ENCODE results near the gene KLK7.

The KLK7 gene

GRCh38 chr19:51019544-51019925, 35.8 kb upstream of the KLK7 start, which contains the start of gene KLK10:
TSS of gene KLK10 (minus strand) at chr19:51019709. CDS start at chr19:51019130, 579 bp downstream.
- H3K4me1 Mint-ChIP-seq (ENCODE audit: low read depth), result peaks cover 20% of the 10 kb centered on the region
- DNase-seq, result no peak
- H3K9me3 Mint-ChIP-seq, result no peaks in the 10 kb centered on the region
- H3K4me3 Mint-ChIP-seq, result peak within 1 kb of the TSS; percentile 41
- no peaks in the 10 kb centered on the region for H3K36me3 Mint-ChIP-seq (ENCODE audit: low read depth)
- H3K27ac Mint-ChIP-seq, result no peak within 1 kb of the TSS
- H3K27me3 Mint-ChIP-seq, result peaks cover 85% of the 10 kb centered on the region

GRCh38 chr19:51018745-51019543, 35.2 kb upstream of the KLK7 start:
- Mint-ChIP-seq H3K9me3 (no peaks in the 10 kb centered on the region), H3K36me3 (ENCODE audit: low read depth) (no peaks in the 10 kb centered on the region), H3K27ac (no peak overlapping the region), H3K4me1 (ENCODE audit: low read depth) (peaks cover 20% of the 10 kb centered on the region), H3K4me3 (peak overlapping the region; percentile 41), H3K27me3 (peaks cover 87% of the 10 kb centered on the region)
- DNase-seq, result no peak

- H3K36me3 Mint-ChIP-seq (ENCODE audit: low read depth), result no peaks in the 10 kb centered on the region
- peaks cover 84% of the 10 kb centered on the region for H3K27me3 Mint-ChIP-seq
- H3K4me1 Mint-ChIP-seq (ENCODE audit: low read depth), result peaks cover 20% of the 10 kb centered on the region
- no peaks in the 10 kb centered on the region for H3K9me3 Mint-ChIP-seq
- peak; percentile 72 for DNase-seq
- no peak overlapping the region for H3K27ac Mint-ChIP-seq
- peak overlapping the region; percentile 35 for H3K4me3 Mint-ChIP-seq
Measured at GRCh38 chr19:51016798-51017683, 33.3 kb upstream of the KLK7 start.

GRCh38 chr19:51015691-51016267, 32.1 kb upstream of the KLK7 start:
- no peaks in the 10 kb centered on the region for H3K36me3 Mint-ChIP-seq (ENCODE audit: low read depth)
- H3K9me3 Mint-ChIP-seq, result no peaks in the 10 kb centered on the region
- H3K4me3 Mint-ChIP-seq, result no peak overlapping the region
- DNase-seq, result no peak
- H3K27me3 Mint-ChIP-seq, result peaks cover 77% of the 10 kb centered on the region
- H3K4me1 Mint-ChIP-seq (ENCODE audit: low read depth), result peaks cover 20% of the 10 kb centered on the region
- no peak overlapping the region for H3K27ac Mint-ChIP-seq

- no peak for DNase-seq
- peaks cover 18% of the 10 kb centered on the region for H3K4me1 Mint-ChIP-seq (ENCODE audit: low read depth)
- H3K9me3 Mint-ChIP-seq, result no peaks in the 10 kb centered on the region
- no peaks in the 10 kb centered on the region for H3K36me3 Mint-ChIP-seq (ENCODE audit: low read depth)
- H3K4me3 Mint-ChIP-seq, result no peak overlapping the region
- no peak overlapping the region for H3K27ac Mint-ChIP-seq
- peaks cover 78% of the 10 kb centered on the region for H3K27me3 Mint-ChIP-seq
Measured at GRCh38 chr19:51014242-51014641, 30.5 kb upstream of the KLK7 start.

GRCh38 chr19:51012661-51013190, 29.0 kb upstream of the KLK7 start:
- H3K27ac Mint-ChIP-seq, result no peak overlapping the region
- peaks cover 10% of the 10 kb centered on the region for H3K4me1 Mint-ChIP-seq (ENCODE audit: low read depth)
- no peak for DNase-seq

GRCh38 chr19:51010066-51010795, 26.5 kb upstream of the KLK7 start:
- Mint-ChIP-seq H3K36me3 (ENCODE audit: low read depth) (no peaks in the 10 kb centered on the region), H3K27ac (no peak overlapping the region), H3K4me1 (ENCODE audit: low read depth) (no peaks in the 10 kb centered on the region), H3K9me3 (no peaks in the 10 kb centered on the region), H3K27me3 (peaks cover 63% of the 10 kb centered on the region), H3K4me3 (no peak overlapping the region)
- no peak for DNase-seq

More at GRCh38 chr19:51012661-51013190, 29.0 kb upstream of the KLK7 start:
- no peak overlapping the region for H3K4me3 Mint-ChIP-seq
- H3K27me3 Mint-ChIP-seq, result peaks cover 71% of the 10 kb centered on the region
- H3K36me3 Mint-ChIP-seq (ENCODE audit: low read depth), result no peaks in the 10 kb centered on the region
- H3K9me3 Mint-ChIP-seq, result no peaks in the 10 kb centered on the region

- no peak overlapping the region for H3K27ac Mint-ChIP-seq
- no peak overlapping the region for H3K4me3 Mint-ChIP-seq
- DNase-seq, result no peak
- H3K27me3 Mint-ChIP-seq, result peaks cover 53% of the 10 kb centered on the region
- H3K9me3 Mint-ChIP-seq, result no peaks in the 10 kb centered on the region
- H3K36me3 Mint-ChIP-seq (ENCODE audit: low read depth), result no peaks in the 10 kb centered on the region
- no peaks in the 10 kb centered on the region for H3K4me1 Mint-ChIP-seq (ENCODE audit: low read depth)
Measured at GRCh38 chr19:51009061-51009891, 25.6 kb upstream of the KLK7 start.

- Mint-ChIP-seq H3K36me3 (ENCODE audit: low read depth) (no peaks in the 10 kb centered on the region), H3K27ac (no peak overlapping the region), H3K4me1 (ENCODE audit: low read depth) (peaks cover 1% of the 10 kb centered on the region), H3K27me3 (peaks cover 49% of the 10 kb centered on the region), H3K9me3 (no peaks in the 10 kb centered on the region), H3K4me3 (no peak overlapping the region)
- DNase-seq, result no peak
Measured at GRCh38 chr19:51007488-51007887, 23.8 kb upstream of the KLK7 start.

GRCh38 chr19:51006406-51006805, 22.7 kb upstream of the KLK7 start:
- H3K9me3 Mint-ChIP-seq, result no peaks in the 10 kb centered on the region
- H3K27ac Mint-ChIP-seq, result no peak overlapping the region
- peaks cover 4% of the 10 kb centered on the region for H3K4me1 Mint-ChIP-seq (ENCODE audit: low read depth)
- H3K27me3 Mint-ChIP-seq, result peaks cover 57% of the 10 kb centered on the region
- no peak overlapping the region for H3K4me3 Mint-ChIP-seq
- no peak for DNase-seq
- no peaks in the 10 kb centered on the region for H3K36me3 Mint-ChIP-seq (ENCODE audit: low read depth)

GRCh38 chr19:51005248-51005647, 21.5 kb upstream of the KLK7 start:
- H3K4me1 Mint-ChIP-seq (ENCODE audit: low read depth), result peaks cover 4% of the 10 kb centered on the region
- H3K9me3 Mint-ChIP-seq, result no peaks in the 10 kb centered on the region
- no peaks in the 10 kb centered on the region for H3K36me3 Mint-ChIP-seq (ENCODE audit: low read depth)
- peaks cover 62% of the 10 kb centered on the region for H3K27me3 Mint-ChIP-seq
- no peak overlapping the region for H3K27ac Mint-ChIP-seq
- H3K4me3 Mint-ChIP-seq, result no peak overlapping the region
- DNase-seq, result no peak

GRCh38 chr19:51003316-51003715, 19.6 kb upstream of the KLK7 start:
- H3K27me3 Mint-ChIP-seq, result peaks cover 64% of the 10 kb centered on the region
- no peak for DNase-seq
- H3K9me3 Mint-ChIP-seq, result no peaks in the 10 kb centered on the region
- H3K4me3 Mint-ChIP-seq, result no peak overlapping the region
- no peaks in the 10 kb centered on the region for H3K36me3 Mint-ChIP-seq (ENCODE audit: low read depth)
- no peak overlapping the region for H3K27ac Mint-ChIP-seq
- peaks cover 4% of the 10 kb centered on the region for H3K4me1 Mint-ChIP-seq (ENCODE audit: low read depth)

GRCh38 chr19:51002542-51003311, 19.0 kb upstream of the KLK7 start:
- Mint-ChIP-seq H3K9me3 (no peaks in the 10 kb centered on the region), H3K4me3 (no peak overlapping the region), H3K4me1 (ENCODE audit: low read depth) (peaks cover 4% of the 10 kb centered on the region), H3K27ac (no peak overlapping the region), H3K36me3 (ENCODE audit: low read depth) (no peaks in the 10 kb centered on the region), H3K27me3 (peaks cover 70% of the 10 kb centered on the region)
- no peak for DNase-seq
